HUES48 (cell line): Measurements from ENCODE around the gene NDUFA11.

ENCODE experiments used
- H3K27ac ChIP-seq: one replicate; pipeline ENCODE4 v1.7.0; 2013; ENCODE audit warnings: low read depth, low read length, inconsistent platforms
- H3K27me3 ChIP-seq: 2 replicates; pipeline ENCODE4 v1.6.1; 2013; ENCODE audit warnings: mild to moderate bottlenecking, low read length; ENCODE audit not compliant: control insufficient read depth, insufficient read depth
- H3K36me3 ChIP-seq: 2 replicates; pipeline ENCODE4 v1.6.1; 2013; ENCODE audit warnings: low read length; ENCODE audit not compliant: control insufficient read depth, insufficient read depth
- H3K4me1 ChIP-seq: 2 replicates; pipeline ENCODE4 v1.6.1; 2013; ENCODE audit warnings: mild to moderate bottlenecking, low read length; ENCODE audit not compliant: control insufficient read depth, insufficient read depth
- H3K4me3 ChIP-seq: 2 replicates; pipeline ENCODE4 v1.5.1; 2013; ENCODE audit warnings: mild to moderate bottlenecking, low read depth, low read length
- H3K9ac ChIP-seq: 2 replicates; pipeline ENCODE4 v1.6.1; 2013; ENCODE audit warnings: mild to moderate bottlenecking, low read depth, low read length, moderate library complexity
- H3K9me3 ChIP-seq: 2 replicates; pipeline ENCODE4 v1.6.1; 2013; ENCODE audit warnings: low read length; ENCODE audit not compliant: control insufficient read depth, insufficient read depth

NDUFA11 gene

GRCh38 chr19:5917431-5918107 lies 14.0 kb upstream of the NDUFA11 start:
- Histone ChIP-seq H3K4me1 (no peaks in the 10 kb centered on the region), H3K9ac (no peak overlapping the region), H3K4me3 (no peak overlapping the region), H3K27ac (no peak overlapping the region), H3K9me3 (no peaks in the 10 kb centered on the region), H3K27me3 (no peaks in the 10 kb centered on the region), H3K36me3 (peaks cover 62% of the 10 kb centered on the region)

- no peak overlapping the region for H3K27ac ChIP-seq
- H3K9ac ChIP-seq = no peak overlapping the region
- H3K9me3 ChIP-seq = no peaks in the 10 kb centered on the region
- no peak overlapping the region for H3K4me3 ChIP-seq
- H3K36me3 ChIP-seq = peaks cover 48% of the 10 kb centered on the region
- no peaks in the 10 kb centered on the region for H3K27me3 ChIP-seq
- no peaks in the 10 kb centered on the region for H3K4me1 ChIP-seq
Observed at GRCh38 chr19:5916181-5916708, 12.7 kb upstream of the NDUFA11 start.

GRCh38 chr19:5915782-5916165 lies 12.2 kb upstream of the NDUFA11 start:
- no peak overlapping the region for H3K27ac ChIP-seq
- no peak overlapping the region for H3K9ac ChIP-seq
- H3K36me3 ChIP-seq = peaks cover 45% of the 10 kb centered on the region
- H3K27me3 ChIP-seq = no peaks in the 10 kb centered on the region
- H3K4me3 ChIP-seq = no peak overlapping the region
- no peaks in the 10 kb centered on the region for H3K9me3 ChIP-seq
- H3K4me1 ChIP-seq = no peaks in the 10 kb centered on the region

- no peaks in the 10 kb centered on the region for H3K9me3 ChIP-seq
- H3K27me3 ChIP-seq = no peaks in the 10 kb centered on the region
- no peaks in the 10 kb centered on the region for H3K4me1 ChIP-seq
- no peak overlapping the region for H3K27ac ChIP-seq
- H3K9ac ChIP-seq = no peak overlapping the region
- no peak overlapping the region for H3K4me3 ChIP-seq
- H3K36me3 ChIP-seq = peaks cover 42% of the 10 kb centered on the region
Observed at GRCh38 chr19:5914946-5915781, 11.6 kb upstream of the NDUFA11 start.

GRCh38 chr19:5914358-5914774 lies 10.8 kb upstream of the NDUFA11 start:
- no peak overlapping the region for H3K27ac ChIP-seq
- H3K4me3 ChIP-seq = no peak overlapping the region
- H3K9ac ChIP-seq = no peak overlapping the region

GRCh38 chr19:5913739-5914357 lies 10.3 kb upstream of the NDUFA11 start, which contains the start of gene CAPS:
Gene CAPS (plus strand): TSS chr19:5914254. CDS start chr19:5914407, 153 bp downstream.
- Histone ChIP-seq H3K36me3 (peaks cover 29% of the 10 kb centered on the region), H3K27ac (no peak within 1 kb of the TSS), H3K9me3 (no peaks in the 10 kb centered on the region), H3K9ac (no peak within 1 kb of the TSS), H3K4me3 (no peak within 1 kb of the TSS), H3K4me1 (no peaks in the 10 kb centered on the region), H3K27me3 (no peaks in the 10 kb centered on the region)

More at GRCh38 chr19:5914358-5914774, 10.8 kb upstream of the NDUFA11 start:
- Histone ChIP-seq H3K9me3 (no peaks in the 10 kb centered on the region), H3K36me3 (peaks cover 34% of the 10 kb centered on the region), H3K4me1 (no peaks in the 10 kb centered on the region), H3K27me3 (no peaks in the 10 kb centered on the region)

GRCh38 chr19:5911366-5911765 lies 7.8 kb upstream of the NDUFA11 start:
- H3K27me3 ChIP-seq = no peaks in the 10 kb centered on the region
- H3K36me3 ChIP-seq = peaks cover 6% of the 10 kb centered on the region
- H3K27ac ChIP-seq = no peak overlapping the region
- H3K4me3 ChIP-seq = no peak overlapping the region
- H3K4me1 ChIP-seq = no peaks in the 10 kb centered on the region
- H3K9ac ChIP-seq = no peak overlapping the region
- no peaks in the 10 kb centered on the region for H3K9me3 ChIP-seq

- no peaks in the 10 kb centered on the region for H3K36me3 ChIP-seq
- H3K4me3 ChIP-seq = no peak overlapping the region
- no peak overlapping the region for H3K27ac ChIP-seq
- H3K4me1 ChIP-seq = no peaks in the 10 kb centered on the region
- H3K9ac ChIP-seq = no peak overlapping the region
- no peaks in the 10 kb centered on the region for H3K27me3 ChIP-seq
- H3K9me3 ChIP-seq = no peaks in the 10 kb centered on the region
Observed at GRCh38 chr19:5910638-5910907, 7.0 kb upstream of the NDUFA11 start.

- H3K9ac ChIP-seq = no peak overlapping the region
- H3K36me3 ChIP-seq = no peaks in the 10 kb centered on the region
- no peak overlapping the region for H3K27ac ChIP-seq
- no peaks in the 10 kb centered on the region for H3K27me3 ChIP-seq
- H3K4me1 ChIP-seq = no peaks in the 10 kb centered on the region
- no peak overlapping the region for H3K4me3 ChIP-seq
- H3K9me3 ChIP-seq = no peaks in the 10 kb centered on the region
Observed at GRCh38 chr19:5908773-5909442, 5.3 kb upstream of the NDUFA11 start.

GRCh38 chr19:5907241-5907640 lies 3.7 kb upstream of the NDUFA11 start:
- Histone ChIP-seq H3K9me3 (no peaks in the 10 kb centered on the region), H3K4me3 (no peak overlapping the region), H3K4me1 (no peaks in the 10 kb centered on the region), H3K27me3 (no peaks in the 10 kb centered on the region), H3K9ac (no peak overlapping the region), H3K27ac (no peak overlapping the region), H3K36me3 (no peaks in the 10 kb centered on the region)
